HepG2 (cell line): ENCODE results near the gene CREBRF. TPM values are rescaled to one million over a fixed set of nuclear protein-coding genes. Genes with fewer than 3 reads are reported as not detected.
A peak's percentile ranks its signal among the peaks of the same experiment; 100 is the strongest.

Experiments
- ATAC-seq: fragments of 200-7000 bp; cut with Tn5 transposase; 3 replicates; pipeline ENCODE4 v1.9.1; 2020; ENCODE audit warnings: mild to moderate bottlenecking, moderate library complexity
- BruUV-seq: library from RNA; stranded (reverse); fragments of 400-500 nt; replicated peaks from 2 replicates; lab custom pipeline; 2021; lab: Mats Ljungman, UMichigan
- CTCF ChIA-PET: fragments of 300-600 bp; formaldehyde crosslinking; extraction: SDS; loops from one replicate; lab custom pipeline; 2021; ENCODE audit warnings: low total read pairs, inconsistent platforms, low intra/inter-chr PET ratio; lab: Yijun Ruan, JAX
- POLR2A ChIA-PET: fragments of 350-600 bp; sonication (Branson Sonifier 250); formaldehyde crosslinking; loops from one replicate; lab custom pipeline; 2020; ENCODE audit warnings: antibody characterized with exemption, inconsistent platforms; lab: Yijun Ruan, JAX
- DNase-seq: peaks from one replicate; pipeline ENCODE4 v3.0.0-alpha.2; 2015; ENCODE audit warnings: low spot score
- FAIRE-seq: peaks from 3 replicates; lab custom pipeline; 2011; peaks lifted over from hg19 to GRCh38; lab: Jason Lieb, UNC
- H2AFZ ChIP-seq: one replicate; pipeline ENCODE4 v1.6.1; 2011; ENCODE audit warnings: low read length, inconsistent platforms
- H3K27ac ChIP-seq: fragments of 300-600 bp; 3 replicates; pipeline ENCODE4 v1.8.0; 2011; ENCODE audit warnings: mixed run types, mild to moderate bottlenecking, mixed read lengths, low read length, inconsistent platforms; ENCODE audit not compliant: insufficient read depth; ENCODE audit errors: extremely low read length
- H3K27me3 ChIP-seq, 2 experiments: fragments of 200-600 bp in 1 of 2; 2 replicates in 1 of 2; 3 replicates in 1 of 2; pipeline versions ENCODE4 v1.6.0 to v1.8.0; 2011; ENCODE audit warnings: low read length in 2 of 2, mild to moderate bottlenecking in 2 of 2, moderate library complexity in 2 of 2, inconsistent platforms in 1 of 2; ENCODE audit not compliant: insufficient read depth in 2 of 2, control insufficient read depth in 1 of 2
- H3K36me3 ChIP-seq, 2 experiments: fragments of 200-600 bp in 1 of 2; replicated peaks in 1 of 2; 2 replicates in 1 of 2; 3 replicates in 1 of 2; pipeline versions ENCODE4 v1.5.1 to v1.8.0; 2011; ENCODE audit warnings: low read length in 2 of 2, inconsistent platforms in 1 of 2; ENCODE audit not compliant: insufficient read depth in 2 of 2, control insufficient read depth in 1 of 2
- H3K4me1 ChIP-seq: 2 replicates; pipeline ENCODE4 v1.5.1; 2012; ENCODE audit warnings: low read length, inconsistent platforms; ENCODE audit not compliant: insufficient read depth
- H3K4me2 ChIP-seq: 2 replicates; pipeline ENCODE4 v1.6.0; 2011; ENCODE audit warnings: low read depth, low read length, inconsistent platforms
- H3K4me3 ChIP-seq, 3 experiments: fragments of 200-600 bp in 1 of 3; sonication (generic), shearing (Covaris generic) in 1 of 3; replicated peaks in 1 of 3; 2 replicates each; pipeline ENCODE4 v1.5.1; 2011 to 2016; ENCODE audit warnings: low read length in 3 of 3, inconsistent platforms in 2 of 3, low read depth in 2 of 3, mild to moderate bottlenecking in 2 of 3, control low read depth in 1 of 3, mixed read lengths in 1 of 3; ENCODE audit not compliant: insufficient read depth in 1 of 3
- H3K79me2 ChIP-seq: one replicate; pipeline ENCODE4 v1.6.1; 2011; ENCODE audit warnings: low read length, inconsistent platforms; ENCODE audit not compliant: insufficient read depth
- H3K9ac ChIP-seq: 2 replicates; pipeline ENCODE4 v1.6.0; 2011; ENCODE audit warnings: mild to moderate bottlenecking, low read depth, low read length, inconsistent platforms; ENCODE audit not compliant: insufficient read depth
- H3K9me3 ChIP-seq: 2 replicates; pipeline ENCODE4 v1.5.1; 2012; ENCODE audit warnings: mild to moderate bottlenecking, low read length
- H4K20me1 ChIP-seq: 2 replicates; pipeline ENCODE4 v1.6.0; 2011; ENCODE audit warnings: inconsistent platforms, mild to moderate bottlenecking, low read length, moderate library complexity; ENCODE audit not compliant: insufficient read depth
- ARHGAP35 ChIP-seq: sonication (generic); formaldehyde crosslinking; IDR thresholded peaks from 2 replicates; pipeline ENCODE4 v1.9.0; 2022; ENCODE audit warnings: mild to moderate bottlenecking, inconsistent platforms, moderate library complexity, missing genetic modification reagents, borderline replicate concordance
- POLR2G ChIP-seq: fragments of 200-400 bp; formaldehyde crosslinking; IDR thresholded peaks from 2 replicates; pipeline ENCODE4 v1.6.1; 2018; ENCODE audit warnings: mild to moderate bottlenecking, low read depth, low read length, moderate library complexity
- RBM22 ChIP-seq: fragments of 200-400 bp; formaldehyde crosslinking; optimal IDR thresholded peaks from 2 replicates; pipeline ENCODE3; 2017; ENCODE audit warnings: mild to moderate bottlenecking, low read length, moderate library complexity
- ZEB1 ChIP-seq: IDR thresholded peaks from 2 replicates; pipeline ENCODE4 v1.6.1; 2012; ENCODE audit warnings: mild to moderate bottlenecking, low read depth, inconsistent platforms; ENCODE audit not compliant: insufficient replicate concordance
- ZHX2 ChIP-seq, 2 experiments: sonication (generic) in 1 of 2; formaldehyde crosslinking in 1 of 2; IDR thresholded peaks; 2 replicates each; pipeline versions ENCODE4 v1.6.1 to v1.9.0; 2014 to 2022; ENCODE audit warnings: antibody characterized with exemption in 1 of 2, borderline replicate concordance in 1 of 2, inconsistent platforms in 1 of 2, low read depth in 1 of 2, missing genetic modification reagents in 1 of 2
- ZNF331 ChIP-seq: sonication (generic); formaldehyde crosslinking; IDR thresholded peaks from 2 replicates; pipeline ENCODE4 v1.4.0; 2020; ENCODE audit warnings: missing genetic modification reagents
- ZNF547 ChIP-seq: sonication (generic); formaldehyde crosslinking; IDR thresholded peaks from 2 replicates; pipeline ENCODE4 v1.5.1; 2020; ENCODE audit warnings: mild to moderate bottlenecking, missing genetic modification reagents
- ZNF615 ChIP-seq: sonication (generic); formaldehyde crosslinking; IDR thresholded peaks from 2 replicates; pipeline ENCODE4 v1.5.0; 2020; ENCODE audit warnings: mild to moderate bottlenecking, missing genetic modification reagents, borderline replicate concordance
- ZNF850 ChIP-seq: sonication (generic); formaldehyde crosslinking; conservative IDR thresholded peaks from 2 replicates; pipeline ENCODE4 v1.9.0; 2021; ENCODE audit warnings: mild to moderate bottlenecking, missing genetic modification reagents
- WGBS: methylation state at CpG from one replicate; pipeline ENCODE4 v1.1.6; 2017; ENCODE audit warnings: low lambda C conversion rate; 5-methylcytosine and 5-hydroxymethylcytosine counted together
- in situ Hi-C: cut with HindIII; loops from 2 replicates; pipeline ENCODE4 v1.10.0; 2017; ENCODE audit warnings: low pct_unique_long_range_greater_than_20kb; ENCODE audit not compliant: extremely low pct_ligation_motif_present
- intact Hi-C: fragments of 100-400 bp; cut with micrococcal nuclease; formaldehyde crosslinking; loops from one replicate; pipeline ENCODE4 v1.10.0; 2022; ENCODE audit not compliant: unreplicated experiment
- polyA plus RNA-seq, 8 experiments: library from polyadenylated mRNA; depleted of rRNA in 3 of 8; stranded (reverse) in 7 of 8; unstranded in 1 of 8; fragments of >200 nt; fragmentation: Illumina TruSeq in 4 of 8; extraction: Trizol in 4 of 8; gene quantifications; 2 replicates each; pipeline versions ENCODE4 v1.2.1 to v1.2.3, GENCODE V29; 2011 to 2016; ENCODE audit warnings: low read depth in 4 of 8, missing spikeins in 1 of 8, mixed read lengths in 1 of 8; ENCODE audit not compliant: insufficient read depth in 1 of 8
- total RNA-seq, 5 experiments: library from RNA; depleted of rRNA; stranded (reverse); fragments of >200 nt; fragmentation: Illumina TruSeq; extraction: Trizol; gene quantifications; 2 replicates each; pipeline ENCODE4 v1.2.3, GENCODE V29; 2016; ENCODE audit warnings: low read depth in 1 of 5

The CREBRF gene
- total and polyA plus RNA-seq, 2 of the 13 experiments (the other 11 are each of a cell fraction or from before 2014, with no cell fraction given): 4.5 to 10.2 TPM

- intact Hi-C loops: no loop called here
- WGBS: 96% methylated on average over 3 of the region's 3 CpGs
Measured at GRCh38 chr5:173039188-173039587, 17.0 kb upstream of the CREBRF start.

More at GRCh38 chr5:173039188-173039587, 17.0 kb upstream of the CREBRF start:
- Histone ChIP-seq H3K4me2 (no peak overlapping the region), H3K79me2 (no peaks in the 10 kb centered on the region), H3K27me3 (no peaks in the 10 kb centered on the region), H4K20me1 (no peaks in the 10 kb centered on the region), H3K4me1 (peaks cover 15% of the 10 kb centered on the region), H2AFZ (no peak overlapping the region), H3K36me3 (peaks cover 6 to 21% of the 10 kb centered on the region in 2 experiments; a peak in 3 of 5 replicates), H3K9ac (no peak overlapping the region), H3K9me3 (peaks cover 4% of the 10 kb centered on the region; the same call in 1 of the 2 replicates), H3K27ac (no peak overlapping the region), H3K4me3 (no peak overlapping the region)
- in situ Hi-C loops: no loop called here
- no peak for TF ChIP-seq ZNF547 (CRISPR knock-in tag)
- TF ChIP-seq RBM22: peak; percentile 75
- TF ChIP-seq ZNF331 (CRISPR knock-in tag): no peak
- TF ChIP-seq ZHX2 (IDR thresholded peaks at IDR 0.05; ENCODE audit: low read depth): no peak
- no peak for TF ChIP-seq ZHX2 (CRISPR knock-in tag; IDR thresholded peaks at IDR 0.05; ENCODE audit: borderline replicate concordance)
- no peak for TF ChIP-seq ZEB1
- no peak for TF ChIP-seq ZNF615 (CRISPR knock-in tag)
- TF ChIP-seq ARHGAP35 (CRISPR knock-in tag): no peak
- peak; percentile 45; the same call in 1 of the 2 replicates for TF ChIP-seq POLR2G
- no peak for TF ChIP-seq ZNF850 (CRISPR knock-in tag)
- no peak for DNase-seq
- ChIA-PET CTCF (no interaction called here), POLR2A (interaction anchor here (2.3 kb wide), 1 partner anchor 18 kb away, joined by 9 read pairs; no protein-coding TSS in a partner anchor)
- no peak for FAIRE-seq
- no peak for ATAC-seq
- no TSS peak for BruUV-seq
